KBM-7 (cell line): ENCODE results near the gene LMOD3.

ENCODE experiments used
- DNase-seq: peaks from one replicate; pipeline ENCODE4 v3.0.0-alpha.2; 2015
- in situ Hi-C: fragments of 300-500 bp; cut with MboI; formaldehyde crosslinking; loops from 2 replicates; pipeline ENCODE4 v1.14.3; 2020; ENCODE audit warnings: low sequenced_read_pairs, low pct_unique_long_range_greater_than_20kb, mixed read lengths

LMOD3 gene

DNA sequence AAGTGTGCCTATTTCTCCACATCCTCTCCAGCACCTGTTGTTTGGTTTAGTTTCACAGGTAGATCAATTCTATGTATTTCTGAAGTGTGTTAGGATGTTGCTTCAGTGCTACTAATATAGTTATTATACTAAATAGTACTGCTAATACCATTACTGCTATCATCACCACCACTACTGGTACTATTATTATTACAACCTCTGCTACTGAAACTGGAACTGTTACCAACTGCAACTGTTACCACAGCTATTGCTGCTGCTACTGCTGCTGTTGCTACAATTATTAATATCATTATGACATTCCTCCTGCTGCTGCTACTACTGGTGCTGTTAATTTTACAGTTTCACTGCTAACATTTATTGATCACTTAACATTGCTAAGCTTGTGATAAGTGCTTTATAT lies 8.3 kb upstream of the LMOD3 start:
- in situ Hi-C loops = loop anchor here (25.0 kb wide), 1 partner anchor 532 kb away; no protein-coding TSS in a partner anchor
- DNase-seq = no peak

DNA sequence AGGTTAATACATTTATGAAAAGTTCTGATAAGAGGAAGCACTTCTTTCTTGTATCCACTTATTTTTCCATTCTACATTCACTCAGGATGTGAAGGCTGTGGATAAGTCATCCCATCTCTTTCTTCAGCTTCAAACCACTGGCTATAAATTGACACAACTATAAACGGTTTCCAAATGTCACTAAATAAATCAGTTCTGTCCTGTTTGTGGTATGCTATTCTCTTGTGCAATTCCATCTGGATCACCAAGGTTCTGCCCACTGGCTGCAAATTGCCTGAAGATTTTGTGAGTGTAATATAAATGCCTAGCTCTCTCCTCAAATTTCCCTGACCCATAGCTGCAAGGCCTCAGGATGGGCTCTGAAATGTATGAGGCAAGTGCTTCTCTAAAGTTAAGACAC lies 7.1 kb upstream of the LMOD3 start:
- DNase-seq = no peak
- in situ Hi-C loops = loop anchor here (25.0 kb wide), 1 partner anchor 533 kb away; no protein-coding TSS in a partner anchor

DNA sequence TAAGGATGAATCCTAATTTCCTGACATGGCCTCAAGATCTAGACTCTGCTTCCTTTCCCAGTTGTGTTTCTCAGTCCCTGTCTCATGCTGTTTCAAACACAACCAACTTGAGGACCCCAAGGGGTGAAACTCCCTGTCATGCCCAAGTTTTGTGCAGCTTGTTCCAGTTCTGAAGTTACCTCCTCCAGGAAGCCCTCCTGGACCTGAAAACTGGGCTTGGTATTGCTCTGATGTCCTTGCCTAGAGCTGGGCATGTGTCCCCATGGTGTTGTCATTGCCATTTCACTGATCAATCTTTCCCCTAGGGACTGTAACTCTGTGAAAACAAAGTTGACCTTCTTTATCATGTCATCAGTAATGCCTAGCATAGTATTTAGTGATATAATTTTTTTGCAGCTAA lies 6.1 kb upstream of the LMOD3 start:
- DNase-seq = no peak
- in situ Hi-C loops = loop anchor here (25.0 kb wide), 1 partner anchor 534 kb away; no protein-coding TSS in a partner anchor

DNA sequence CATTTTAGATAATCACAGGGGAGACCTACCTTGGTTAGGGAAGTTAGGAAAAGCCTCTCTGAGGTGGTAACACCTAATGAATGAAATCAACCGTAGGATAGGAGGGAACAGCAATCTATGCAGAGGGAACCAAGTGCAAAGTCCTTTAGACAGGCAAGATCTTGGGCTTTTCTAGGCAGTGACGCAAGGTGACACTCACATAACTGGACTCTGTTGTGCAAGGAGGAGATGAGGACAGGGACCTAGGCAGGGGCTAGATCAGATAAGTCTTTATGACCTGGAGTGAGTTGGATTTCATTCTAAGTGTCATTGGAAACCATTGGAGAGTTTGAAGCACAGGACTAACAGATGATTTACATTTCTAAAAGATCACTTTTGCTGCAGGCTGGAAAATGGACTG lies 4.6 kb upstream of the LMOD3 start:
- DNase-seq = no peak
- in situ Hi-C loops = loop anchor here (25.0 kb wide), 1 partner anchor 535 kb away; no protein-coding TSS in a partner anchor

DNA sequence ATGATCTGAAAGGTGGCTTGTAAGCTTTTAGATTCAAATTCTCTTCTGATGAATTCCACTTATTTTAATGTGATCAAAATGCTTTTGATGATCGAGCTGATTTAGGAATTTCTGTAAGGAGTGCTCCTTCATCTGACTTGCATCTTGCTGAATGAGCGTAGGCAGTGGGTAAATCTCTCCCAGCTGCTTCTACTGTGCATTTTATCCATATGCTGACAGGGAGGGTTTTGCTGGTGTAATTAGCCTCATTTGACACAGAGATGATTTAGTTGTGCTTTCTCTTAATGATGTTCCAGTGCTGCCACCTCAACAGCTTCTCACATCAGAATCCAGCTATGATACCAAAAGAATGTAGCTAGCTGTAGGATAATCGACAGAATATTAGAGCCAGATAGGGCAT lies 3.8 kb upstream of the LMOD3 start:
- in situ Hi-C loops = loop anchor here (25.0 kb wide), 1 partner anchor 536 kb away; no protein-coding TSS in a partner anchor
- no peak for DNase-seq

DNA sequence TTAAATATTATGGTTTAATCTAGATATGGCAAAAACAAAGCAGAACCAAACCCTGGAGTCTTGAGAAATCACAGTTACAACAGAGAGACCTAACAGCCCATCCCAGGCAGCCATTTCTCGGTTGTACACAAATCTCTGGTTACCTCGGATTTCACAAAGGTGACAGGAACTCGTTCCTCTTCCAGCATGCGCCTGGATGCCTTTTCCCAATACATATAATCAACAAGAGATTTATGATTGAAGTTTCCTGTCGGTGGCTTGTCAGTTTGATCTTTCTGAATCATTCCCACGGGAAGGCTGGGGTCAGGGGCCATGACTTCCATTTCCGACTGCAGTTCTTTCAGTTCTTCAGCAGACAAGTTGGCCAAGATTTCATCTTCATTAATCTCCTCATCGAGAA lies 445 bp downstream of the LMOD3 start:
- DNase-seq = no peak
- in situ Hi-C loops = no loop called here

DNA sequence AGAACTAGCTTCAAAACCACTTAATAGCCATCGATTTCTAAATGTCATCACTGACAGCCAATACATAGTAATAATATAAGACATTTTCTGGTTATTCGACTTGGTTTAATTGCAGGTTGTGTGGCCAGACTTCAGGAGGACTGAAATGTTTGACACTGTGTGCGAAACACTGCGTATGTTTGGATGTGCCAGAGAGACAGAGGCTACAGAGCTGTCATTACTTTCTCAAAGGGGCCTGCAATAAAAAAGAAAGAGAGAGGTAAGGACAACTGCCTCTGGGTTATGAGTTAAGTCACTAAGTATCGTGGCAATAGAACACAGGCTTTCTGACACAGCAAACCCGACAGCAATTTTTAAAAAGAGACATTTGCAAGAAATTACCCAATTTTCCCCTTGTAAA lies 882 bp downstream of the LMOD3 start:
- in situ Hi-C loops = no loop called here
- no peak for DNase-seq

DNA sequence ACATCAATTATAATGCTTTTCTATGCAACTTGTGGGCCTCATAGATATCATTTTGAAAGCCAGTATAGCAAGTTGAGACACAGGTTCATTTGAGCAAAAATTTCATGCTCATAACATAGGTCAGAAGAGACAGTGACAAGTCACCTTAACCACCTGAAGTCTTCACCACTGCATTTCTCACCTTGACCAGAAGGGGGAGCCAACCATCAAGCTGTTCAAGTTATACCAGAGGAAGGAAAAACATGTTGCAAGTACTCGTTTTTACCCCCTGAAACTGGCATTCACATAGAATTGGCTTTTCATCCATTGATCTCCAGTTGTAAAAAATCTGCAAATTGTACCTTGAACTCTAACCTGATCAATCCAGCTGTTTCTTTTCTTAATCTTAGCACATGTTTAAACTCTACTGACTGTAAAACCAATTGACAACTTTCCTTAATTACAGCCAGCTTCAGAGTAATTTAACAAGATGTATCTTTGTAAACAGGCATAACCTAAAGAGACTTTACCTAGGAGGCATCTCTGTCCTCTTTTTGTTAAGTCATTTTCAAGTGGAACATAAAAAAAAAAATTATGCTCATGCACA lies 1.4 kb downstream of the LMOD3 start:
- DNase-seq = peak; percentile 85
- in situ Hi-C loops = no loop called here

DNA sequence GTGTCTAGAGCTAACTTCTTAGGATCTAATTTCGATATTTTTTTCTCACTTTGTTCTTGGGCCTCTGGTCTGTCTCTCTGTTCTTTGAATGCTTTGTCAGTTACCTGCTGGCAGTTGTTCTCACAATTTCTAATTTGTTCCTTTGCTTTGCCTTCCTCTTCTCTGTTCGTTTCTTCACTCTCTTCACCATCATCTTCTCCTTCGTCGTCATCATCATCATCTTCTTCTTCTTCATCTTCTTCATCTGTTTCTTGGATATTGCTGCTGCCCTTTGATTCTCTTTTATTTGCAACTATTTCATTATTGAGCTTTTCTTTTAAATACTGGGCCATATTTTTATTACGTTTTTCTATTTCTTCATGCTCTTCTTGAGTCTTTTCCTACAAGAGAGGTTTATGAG lies 2.7 kb downstream of the LMOD3 start:
- in situ Hi-C loops = no loop called here
- DNase-seq = no peak

DNA sequence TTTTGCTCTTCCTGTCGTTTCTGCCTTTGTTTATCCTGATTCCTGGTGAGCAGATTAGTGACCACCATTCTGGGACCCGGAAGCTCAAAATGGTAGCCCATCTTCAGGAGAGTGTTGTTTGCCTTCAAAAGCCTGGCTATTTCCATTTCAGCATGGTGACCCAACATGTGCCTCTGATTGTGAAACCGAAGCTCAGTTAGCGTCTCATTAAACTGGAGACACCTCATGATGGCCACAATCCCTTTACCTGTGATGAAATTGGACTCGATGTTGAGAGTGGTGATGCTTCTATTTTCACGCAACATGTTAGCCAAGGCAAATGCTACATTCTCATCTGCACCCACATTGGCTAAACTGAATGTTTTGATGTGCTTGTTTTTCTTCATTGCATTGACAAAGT lies 3.3 kb downstream of the LMOD3 start:
- in situ Hi-C loops = no loop called here

DNA sequence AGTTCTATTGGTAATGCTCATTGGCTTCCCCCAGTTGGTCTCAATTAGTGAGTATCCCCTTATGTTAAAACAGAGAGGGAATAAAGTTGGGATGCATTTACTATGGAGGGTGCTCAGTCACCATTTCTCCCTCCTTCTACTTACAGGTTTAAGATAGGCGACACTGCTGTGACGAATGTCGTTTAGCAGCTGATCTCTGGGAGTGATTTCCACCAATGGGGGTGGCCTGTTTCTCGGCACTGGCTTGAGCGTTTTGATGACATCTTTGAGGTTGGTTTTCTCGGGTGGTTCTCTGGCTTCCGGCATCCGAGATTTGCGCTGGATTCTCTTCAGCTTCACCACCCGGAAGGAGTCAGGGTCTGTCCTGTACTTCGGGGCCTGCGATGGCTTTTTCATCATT lies 3.8 kb downstream of the LMOD3 start:
- DNase-seq = no peak
- in situ Hi-C loops = no loop called here

More for the DNA sequence above, 3.3 kb downstream of the LMOD3 start:
- no peak for DNase-seq

DNA sequence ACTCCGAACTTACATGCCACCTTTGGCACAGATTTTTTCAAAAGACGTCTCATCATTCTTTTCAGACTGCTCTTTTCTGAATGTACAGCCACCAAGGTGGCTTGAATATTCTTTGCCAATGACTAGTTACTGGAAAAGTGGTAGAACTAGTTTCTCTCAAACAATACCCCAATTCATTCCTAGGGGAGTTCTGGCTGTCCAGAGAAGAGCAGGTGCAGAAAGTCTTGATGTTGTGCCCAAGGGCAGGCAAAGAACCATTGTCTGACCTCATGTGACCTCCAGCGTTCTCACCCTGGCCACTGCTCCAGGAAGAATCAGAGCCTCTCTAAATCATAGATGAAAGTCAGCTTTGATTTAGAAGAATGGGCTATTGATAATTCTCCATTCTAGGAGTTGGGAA lies 5.5 kb downstream of the LMOD3 start:
- in situ Hi-C loops = no loop called here
- no peak for DNase-seq

DNA sequence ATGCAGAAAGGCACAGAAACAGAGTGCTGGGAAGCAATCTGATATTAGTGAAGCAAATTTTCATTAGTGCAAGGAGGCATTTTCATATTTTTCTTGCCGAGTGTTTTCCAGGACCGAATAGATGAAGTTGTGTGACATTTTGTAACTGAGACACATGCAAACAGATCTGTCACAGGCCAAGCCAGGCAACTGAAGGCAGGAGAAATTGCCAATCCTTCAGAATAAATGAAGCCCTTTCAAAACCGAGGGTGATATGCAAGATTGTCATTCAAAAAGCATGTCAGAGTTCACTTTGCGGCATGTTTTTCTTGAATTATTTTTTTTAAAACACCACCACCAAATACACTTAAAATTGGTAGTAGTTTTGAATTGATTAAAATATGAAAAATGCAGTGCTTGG lies 6.2 kb downstream of the LMOD3 start:
- no peak for DNase-seq
- in situ Hi-C loops = no loop called here

DNA sequence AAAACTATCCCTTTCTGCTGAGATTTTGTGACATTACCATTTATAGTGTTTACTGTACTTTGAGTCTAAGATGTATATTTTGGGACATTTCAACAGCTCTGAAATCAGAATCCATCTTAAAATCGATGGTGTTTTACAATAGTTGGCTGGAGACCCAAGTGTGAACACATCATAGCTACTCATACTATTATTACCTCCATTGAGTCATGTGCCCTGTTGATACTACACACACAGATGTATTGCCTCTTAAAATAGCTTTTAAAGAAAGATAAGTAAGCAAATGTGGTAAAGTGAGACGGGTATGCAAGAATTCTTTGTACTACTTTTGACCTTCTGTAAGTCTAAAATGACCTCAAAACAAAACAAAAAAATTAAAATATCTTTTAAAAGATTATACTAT lies 6.7 kb downstream of the LMOD3 start:
- DNase-seq = no peak
- in situ Hi-C loops = no loop called here

DNA sequence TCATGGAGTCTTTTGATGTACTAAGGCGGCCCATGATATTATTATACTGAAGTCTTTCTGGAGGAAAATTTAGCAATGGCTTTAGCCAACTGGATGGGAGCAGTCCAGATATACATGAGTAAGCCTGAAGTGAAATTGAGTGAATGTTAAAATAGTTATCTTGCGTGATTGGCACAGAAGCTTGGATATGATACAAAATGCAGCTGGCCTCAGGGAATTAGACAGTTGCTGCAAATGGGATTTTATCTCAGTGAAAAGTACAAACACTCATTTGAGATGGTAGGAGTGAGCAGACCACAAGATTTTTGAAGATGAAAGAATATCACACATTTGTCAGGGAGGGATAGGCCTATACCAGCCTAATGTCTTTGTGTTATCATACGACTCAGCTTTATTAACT lies 8.9 kb downstream of the LMOD3 start:
- DNase-seq = no peak
- in situ Hi-C loops = no loop called here

DNA sequence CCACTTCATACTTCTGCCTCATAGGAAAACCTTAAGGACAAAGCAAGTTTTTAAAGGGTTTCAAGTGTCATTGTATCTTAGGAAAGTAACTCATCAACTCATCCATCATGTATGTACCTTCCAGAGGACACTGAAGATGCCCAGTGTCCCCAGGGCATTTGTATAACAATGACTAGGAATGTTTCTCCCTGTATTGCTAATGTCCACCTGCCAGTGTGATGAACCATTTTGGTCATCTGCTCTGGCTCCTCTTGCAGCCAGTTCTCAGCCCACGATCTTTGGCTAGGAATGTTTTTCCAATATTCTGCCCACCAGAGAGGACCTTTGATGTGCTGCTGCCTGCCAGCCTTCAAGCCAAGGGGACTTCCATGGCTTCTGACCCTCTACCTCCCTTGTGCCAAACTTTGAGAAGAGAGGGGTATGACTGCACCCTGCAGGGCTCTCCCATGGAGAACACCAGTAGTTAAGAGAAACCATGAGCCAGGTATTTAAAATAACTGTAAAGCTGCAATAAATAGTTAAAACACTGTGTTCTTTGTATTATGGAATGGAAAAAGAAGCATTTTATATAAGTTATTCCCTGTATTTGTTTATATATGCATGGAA lies 11.4 kb downstream of the LMOD3 start:
- in situ Hi-C loops = no loop called here
- DNase-seq = no peak

DNA sequence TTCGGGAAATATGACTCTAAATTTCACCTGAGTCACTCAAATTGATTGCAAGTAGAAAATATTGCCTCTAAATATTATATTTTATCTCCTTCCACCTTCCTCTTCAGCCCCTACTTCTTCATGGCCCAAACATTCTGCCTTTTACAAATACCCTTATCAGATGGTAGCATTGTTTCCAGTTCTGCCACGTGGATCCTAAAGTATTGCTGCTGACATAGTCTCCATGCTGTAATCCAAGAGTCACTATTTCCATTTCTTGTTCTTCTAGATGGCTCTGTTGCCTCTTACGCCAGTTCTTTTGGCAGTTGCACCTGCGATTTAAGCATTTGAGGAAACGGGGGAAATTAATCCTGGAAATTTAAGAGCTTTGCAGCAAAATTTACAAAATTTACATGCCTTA lies 13.6 kb downstream of the LMOD3 start:
- in situ Hi-C loops = no loop called here
- DNase-seq = peak; percentile 23

DNA sequence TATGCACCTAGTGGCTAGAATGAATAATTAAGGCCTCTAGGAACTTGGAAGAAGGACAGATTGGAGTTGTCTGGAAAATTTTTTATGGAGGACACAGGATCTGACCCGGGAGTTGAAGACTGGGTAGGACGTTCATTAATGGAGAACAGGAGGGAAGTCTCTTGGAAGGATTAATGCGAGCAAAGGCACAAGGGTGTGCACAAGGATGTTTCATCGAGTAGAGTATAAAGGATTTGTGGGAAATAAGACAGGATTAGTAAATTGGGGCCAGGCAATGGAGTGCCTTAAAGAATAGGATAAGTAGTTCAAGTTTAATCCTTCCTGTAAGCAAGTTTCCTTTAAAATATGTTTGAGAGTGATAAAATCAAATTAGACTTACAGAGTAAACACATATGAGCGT lies 14.6 kb downstream of the LMOD3 start:
- no peak for DNase-seq
- in situ Hi-C loops = no loop called here

DNA sequence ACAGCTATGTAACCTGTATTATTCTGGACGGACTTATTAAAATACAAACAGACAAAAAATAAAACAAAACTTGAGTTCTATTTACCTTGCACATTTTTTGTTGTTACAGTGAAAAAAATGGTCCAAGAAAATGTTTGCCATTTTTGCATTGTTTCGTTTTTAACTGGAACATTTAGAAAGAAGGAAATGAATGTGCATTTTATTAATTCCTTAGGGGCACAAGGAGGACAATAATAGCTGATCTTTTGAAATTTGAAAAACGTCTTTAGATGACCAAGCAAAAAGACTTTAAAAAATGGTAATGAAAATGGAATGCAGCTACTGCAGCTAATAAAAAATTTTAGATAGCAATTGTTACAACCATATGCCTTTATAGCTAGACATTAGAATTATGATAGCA lies 17.1 kb downstream of the LMOD3 start:
- in situ Hi-C loops = no loop called here

DNA sequence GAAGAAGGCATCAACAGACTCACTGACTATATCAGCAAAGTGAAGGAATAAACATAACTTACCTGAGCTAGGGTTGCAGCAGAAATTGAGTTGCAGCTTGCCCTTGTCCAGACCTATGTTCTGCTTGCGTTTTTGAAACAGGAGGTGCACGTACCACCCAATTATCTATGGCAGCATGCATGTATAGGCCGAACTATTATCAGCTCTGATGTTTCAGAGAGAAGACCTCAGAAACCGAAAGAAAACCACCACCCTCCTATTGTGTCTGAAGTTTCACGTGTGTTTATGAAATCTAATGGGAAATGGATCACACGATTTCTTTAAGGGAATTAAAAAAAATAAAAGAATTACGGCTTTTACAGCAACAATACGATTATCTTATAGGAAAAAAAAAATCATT lies 17.8 kb downstream of the LMOD3 start:
- in situ Hi-C loops = no loop called here
- DNase-seq = no peak

More for the DNA sequence above, 17.1 kb downstream of the LMOD3 start:
- no peak for DNase-seq

DNA sequence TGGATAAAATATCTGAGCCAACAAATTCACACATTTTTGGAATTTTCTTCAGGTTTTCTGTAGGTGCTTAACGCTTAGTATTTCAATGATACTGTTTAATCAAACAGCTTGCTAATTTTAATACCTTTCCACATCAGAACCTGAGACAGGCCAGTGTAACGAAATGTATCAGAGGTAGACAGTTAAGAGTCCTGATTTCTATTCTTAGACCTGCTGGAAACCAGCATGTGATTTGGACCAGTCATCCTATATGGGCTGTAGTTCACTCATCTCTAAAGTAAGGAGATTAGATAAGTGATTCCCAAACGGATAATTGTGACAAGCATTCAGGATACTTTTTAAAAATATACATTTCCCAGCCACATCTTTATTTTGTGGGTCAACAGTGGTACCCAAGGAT lies 19.3 kb downstream of the LMOD3 start:
- in situ Hi-C loops = no loop called here
- DNase-seq = no peak
